ENCODE data around the gene TOPAZ1. TPM values are rescaled to one million over a fixed set of nuclear protein-coding genes. Genes with fewer than 3 reads are reported as not detected.

The TOPAZ1 gene
- total RNA-seq, 1 donor from 2014 or later, result not detected

- Histone ChIP-seq H3K4me1 (ENCODE audit: insufficient read depth, low read length) (peaks cover 12% of the 10 kb centered on the region), H3K4me3 (ENCODE audit: insufficient read depth, low read depth, low read length) (no peak overlapping the region), H3K27ac (ENCODE audit: low read depth, low read length) (no peak overlapping the region), H3K27me3 (ENCODE audit: insufficient read depth, low read length) (peaks cover 3% of the 10 kb centered on the region), H3K4me2 (ENCODE audit: low read length) (peak overlapping the region; percentile 44), H3K36me3 (ENCODE audit: insufficient read depth, low read length) (no peaks in the 10 kb centered on the region), H2AFZ (ENCODE audit: low read depth, low read length) (no peak overlapping the region), H3K9ac (ENCODE audit: low read length) (no peak overlapping the region), H3K9me3 (ENCODE audit: insufficient read depth, low read depth, low read length) (no peaks in the 10 kb centered on the region), H3K79me2 (ENCODE audit: insufficient read depth, low read length) (no peaks in the 10 kb centered on the region), H4K20me1 (ENCODE audit: insufficient read depth, low read length) (no peaks in the 10 kb centered on the region)
- H3K27me3 Mint-ChIP-seq (ENCODE audit: low read depth, unreplicated experiment), result peaks cover 4% of the 10 kb centered on the region
- TF ChIP-seq CTCF (IDR thresholded peaks at IDR 0.05; ENCODE audit: insufficient read depth, low read depth, low read length) (no peak), EZH2 (IDR thresholded peaks at IDR 0.05; ENCODE audit: insufficient read depth, low read length) (no peak)
- peaks cover 11% of the 10 kb centered on the region for H3K4me1 Mint-ChIP-seq (ENCODE audit: low read depth, unreplicated experiment)
- H3K36me3 Mint-ChIP-seq (ENCODE audit: low read depth, unreplicated experiment), result no peaks in the 10 kb centered on the region
- no peaks in the 10 kb centered on the region for H3K9me3 Mint-ChIP-seq (ENCODE audit: unreplicated experiment)
- H3K27ac Mint-ChIP-seq (ENCODE audit: unreplicated experiment), result no peak overlapping the region
- no peak for FAIRE-seq
- DNase-seq (ENCODE audit: low read depth), result peak; percentile 55
- H3K4me3 Mint-ChIP-seq (ENCODE audit: unreplicated experiment), result no peak overlapping the region
Measured at GRCh38 chr3:44223299-44223698, 18.4 kb upstream of the TOPAZ1 start.

- Histone ChIP-seq H3K9ac (ENCODE audit: low read length) (no peak overlapping the region), H4K20me1 (ENCODE audit: insufficient read depth, low read length) (no peaks in the 10 kb centered on the region), H3K27me3 (ENCODE audit: insufficient read depth, low read length) (peaks cover 3% of the 10 kb centered on the region), H3K4me3 (ENCODE audit: insufficient read depth, low read depth, low read length) (no peak overlapping the region), H3K4me1 (ENCODE audit: insufficient read depth, low read length) (peaks cover 12% of the 10 kb centered on the region), H3K36me3 (ENCODE audit: insufficient read depth, low read length) (no peaks in the 10 kb centered on the region), H3K79me2 (ENCODE audit: insufficient read depth, low read length) (no peaks in the 10 kb centered on the region), H3K9me3 (ENCODE audit: insufficient read depth, low read depth, low read length) (no peaks in the 10 kb centered on the region), H2AFZ (ENCODE audit: low read depth, low read length) (no peak overlapping the region), H3K4me2 (ENCODE audit: low read length) (no peak overlapping the region), H3K27ac (ENCODE audit: low read depth, low read length) (no peak overlapping the region)
- no peak overlapping the region for H3K27ac Mint-ChIP-seq (ENCODE audit: unreplicated experiment)
- DNase-seq (ENCODE audit: low read depth), result no peak
- no peak for TF ChIP-seq EZH2 (IDR thresholded peaks at IDR 0.05; ENCODE audit: insufficient read depth, low read length)
- TF ChIP-seq CTCF (IDR thresholded peaks at IDR 0.05; ENCODE audit: insufficient read depth, low read depth, low read length), result no peak
- FAIRE-seq, result no peak
- peaks cover 4% of the 10 kb centered on the region for H3K27me3 Mint-ChIP-seq (ENCODE audit: low read depth, unreplicated experiment)
- H3K36me3 Mint-ChIP-seq (ENCODE audit: low read depth, unreplicated experiment), result no peaks in the 10 kb centered on the region
- no peaks in the 10 kb centered on the region for H3K9me3 Mint-ChIP-seq (ENCODE audit: unreplicated experiment)
- peaks cover 11% of the 10 kb centered on the region for H3K4me1 Mint-ChIP-seq (ENCODE audit: low read depth, unreplicated experiment)
- no peak overlapping the region for H3K4me3 Mint-ChIP-seq (ENCODE audit: unreplicated experiment)
Measured at GRCh38 chr3:44224131-44224530, 17.6 kb upstream of the TOPAZ1 start.

- Histone ChIP-seq H3K36me3 (ENCODE audit: insufficient read depth, low read length) (no peaks in the 10 kb centered on the region), H3K27me3 (ENCODE audit: insufficient read depth, low read length) (no peaks in the 10 kb centered on the region), H3K9ac (ENCODE audit: low read length) (no peak overlapping the region), H3K27ac (ENCODE audit: low read depth, low read length) (no peak overlapping the region), H4K20me1 (ENCODE audit: insufficient read depth, low read length) (no peaks in the 10 kb centered on the region), H3K4me2 (ENCODE audit: low read length) (no peak overlapping the region), H3K4me1 (ENCODE audit: insufficient read depth, low read length) (peaks cover 12% of the 10 kb centered on the region), H2AFZ (ENCODE audit: low read depth, low read length) (no peak overlapping the region), H3K9me3 (ENCODE audit: insufficient read depth, low read depth, low read length) (no peaks in the 10 kb centered on the region), H3K79me2 (ENCODE audit: insufficient read depth, low read length) (no peaks in the 10 kb centered on the region), H3K4me3 (ENCODE audit: insufficient read depth, low read depth, low read length) (no peak overlapping the region)
- H3K27me3 Mint-ChIP-seq (ENCODE audit: low read depth, unreplicated experiment), result peaks cover 4% of the 10 kb centered on the region
- H3K27ac Mint-ChIP-seq (ENCODE audit: unreplicated experiment), result no peak overlapping the region
- H3K36me3 Mint-ChIP-seq (ENCODE audit: low read depth, unreplicated experiment), result no peaks in the 10 kb centered on the region
- peaks cover 11% of the 10 kb centered on the region for H3K4me1 Mint-ChIP-seq (ENCODE audit: low read depth, unreplicated experiment)
- TF ChIP-seq CTCF (IDR thresholded peaks at IDR 0.05; ENCODE audit: insufficient read depth, low read depth, low read length) (no peak), EZH2 (IDR thresholded peaks at IDR 0.05; ENCODE audit: insufficient read depth, low read length) (no peak)
- no peaks in the 10 kb centered on the region for H3K9me3 Mint-ChIP-seq (ENCODE audit: unreplicated experiment)
- DNase-seq (ENCODE audit: low read depth), result no peak
- H3K4me3 Mint-ChIP-seq (ENCODE audit: unreplicated experiment), result no peak overlapping the region
- FAIRE-seq, result no peak
Measured at GRCh38 chr3:44226573-44226972, 15.1 kb upstream of the TOPAZ1 start.

Data from astrocyte (in vitro differentiated cells and primary cell).